Keratinocyte (primary cell): Measurements from ENCODE around the gene MAP3K4. TPM values are rescaled to one million over a fixed set of nuclear protein-coding genes. Genes with fewer than 3 reads are reported as not detected.

Source experiments
- DNase-seq: peaks from one replicate; pipeline ENCODE4 v3.0.0-alpha.2; 2011; ENCODE audit warnings: low read depth, missing footprints, low spot score
- FAIRE-seq: peaks from 2 replicates; lab custom pipeline; 2011; peaks lifted over from hg19 to GRCh38; lab: Jason Lieb, UNC
- H2AFZ ChIP-seq: 2 replicates; pipeline ENCODE4 v1.6.0; 2012; ENCODE audit warnings: low read length, control low read depth, inconsistent platforms; ENCODE audit not compliant: control insufficient read depth
- H3K27ac ChIP-seq: 2 replicates; pipeline ENCODE4 v1.5.1; 2011; ENCODE audit warnings: low read length; ENCODE audit not compliant: control insufficient read depth, insufficient read depth
- H3K27me3 ChIP-seq: 3 replicates; pipeline ENCODE4 v1.6.0; 2011; ENCODE audit warnings: low read length; ENCODE audit not compliant: control insufficient read depth, insufficient read depth; ENCODE audit errors: extremely low read depth
- H3K36me3 ChIP-seq, 2 experiments: 2 replicates in 1 of 2; 3 replicates in 1 of 2; pipeline ENCODE4 v1.5.1; 2011; ENCODE audit warnings: low read length in 2 of 2, mild to moderate bottlenecking in 1 of 2; ENCODE audit not compliant: control insufficient read depth in 2 of 2, insufficient read depth in 2 of 2; ENCODE audit errors: extremely low read depth in 1 of 2
- H3K4me1 ChIP-seq: 3 replicates; pipeline ENCODE4 v1.5.1; 2011; ENCODE audit warnings: low read length; ENCODE audit not compliant: control insufficient read depth, insufficient read depth; ENCODE audit errors: extremely low read depth
- H3K4me2 ChIP-seq: 3 replicates; pipeline ENCODE4 v1.6.0; 2011; ENCODE audit warnings: low read depth, low read length; ENCODE audit not compliant: control insufficient read depth, insufficient read depth; ENCODE audit errors: extremely low read depth
- H3K4me3 ChIP-seq, 3 experiments: fragments of 200-600 bp in 1 of 3; sonication (generic) in 1 of 3; 2 replicates in 2 of 3; 3 replicates in 1 of 3; pipeline ENCODE4 v1.5.1; 2011 to 2016; ENCODE audit warnings: low read length in 3 of 3, mild to moderate bottlenecking in 3 of 3, control low read depth in 2 of 3, inconsistent platforms in 1 of 3, low read depth in 1 of 3, mixed read lengths in 1 of 3, mixed run types in 1 of 3, moderate library complexity in 1 of 3; ENCODE audit not compliant: control insufficient read depth in 2 of 3, insufficient read depth in 2 of 3; ENCODE audit errors: extremely low read depth in 1 of 3
- H3K79me2 ChIP-seq: 2 replicates; pipeline ENCODE4 v1.6.0; 2012; ENCODE audit warnings: low read length; ENCODE audit not compliant: control insufficient read depth, insufficient read depth
- H3K9ac ChIP-seq: 3 replicates; pipeline ENCODE4 v1.6.0; 2011; ENCODE audit warnings: low read length; ENCODE audit not compliant: control insufficient read depth, insufficient read depth; ENCODE audit errors: extremely low read depth
- H3K9me1 ChIP-seq: 3 replicates; pipeline ENCODE4 v1.6.0; 2011; ENCODE audit warnings: low read length; ENCODE audit not compliant: control insufficient read depth, insufficient read depth; ENCODE audit errors: extremely low read depth
- H3K9me3 ChIP-seq: 2 replicates; pipeline ENCODE4 v1.5.1; 2012; ENCODE audit warnings: low read depth, low read length; ENCODE audit not compliant: control insufficient read depth
- H4K20me1 ChIP-seq: 3 replicates; pipeline ENCODE4 v1.6.0; 2011; ENCODE audit warnings: low read length; ENCODE audit not compliant: control insufficient read depth, insufficient read depth; ENCODE audit errors: extremely low read depth
- CTCF ChIP-seq, 3 experiments: IDR thresholded peaks in 1 of 3; conservative IDR thresholded peaks in 1 of 3; optimal IDR thresholded peaks in 1 of 3; 2 replicates in 2 of 3; 3 replicates in 1 of 3; pipeline versions ENCODE3 to v1.5.1; 2011; ENCODE audit warnings: low read length in 3 of 3, mild to moderate bottlenecking in 3 of 3, moderate library complexity in 2 of 3, control low read depth in 1 of 3, inconsistent platforms in 1 of 3; ENCODE audit not compliant: insufficient read depth in 2 of 3; ENCODE audit errors: extremely low read depth in 1 of 3
- EZH2 ChIP-seq: IDR thresholded peaks from one replicate; pipeline ENCODE4 v1.6.1; 2012; ENCODE audit warnings: inconsistent platforms, mild to moderate bottlenecking, low read length, moderate library complexity
- dilution Hi-C: fragments of 300-500 bp; cut with MboI; formaldehyde crosslinking; loops from one replicate; pipeline ENCODE4 v1.7.0; 2020; ENCODE audit warnings: low sequenced_read_pairs; ENCODE audit not compliant: extremely low pct_ligation_motif_present
- polyA plus RNA-seq, 5 experiments: library from polyadenylated mRNA; depleted of rRNA in 3 of 5; stranded (reverse) in 3 of 5; stranded (forward) in 1 of 5; unstranded in 1 of 5; fragments of >200 nt; gene quantifications; 1 replicate in 1 of 5; 2 replicates in 3 of 5; 3 replicates in 1 of 5; pipeline versions ENCODE4 v1.2.1 to v1.2.3, GENCODE V29; 2011 to 2012; ENCODE audit warnings: missing spikeins in 2 of 5, low read depth in 1 of 5, low replicate concordance in 1 of 5

MAP3K4 gene
- polyA plus RNA-seq, 1 donor (not counting 4 experiments of a cell fraction or from before 2014, with no cell fraction given): 12.8 TPM

GRCh38 chr6:161009991-161010390 is 18.4 kb downstream of the MAP3K4 start:
- Histone ChIP-seq H3K9me3 (no peaks in the 10 kb centered on the region), H3K4me1 (peaks cover 5% of the 10 kb centered on the region), H3K4me2 (no peak overlapping the region), H3K9ac (no peak overlapping the region), H3K79me2 (peaks cover 66% of the 10 kb centered on the region), H3K4me3 (no peak overlapping the region), H3K27me3 (no peaks in the 10 kb centered on the region), H4K20me1 (no peaks in the 10 kb centered on the region), H3K9me1 (no peaks in the 10 kb centered on the region), H3K36me3 (no peaks in the 10 kb centered on the region), H2AFZ (no peak overlapping the region), H3K27ac (no peak overlapping the region)
- dilution Hi-C loops: no loop called here
- FAIRE-seq (no peak), DNase-seq (no peak)
- TF ChIP-seq CTCF (optimal IDR thresholded peaks at IDR 0.05 in 1 of 3, IDR thresholded peaks at IDR 0.05 in 1 of 3, conservative IDR thresholded peaks at IDR 0.05 in 1 of 3; ENCODE audit: extremely low read depth in 1 of 3, insufficient read depth in 2 of 3, low read length in 3 of 3) (no peak), EZH2 (no peak)

GRCh38 chr6:161010418-161010817 is 18.8 kb downstream of the MAP3K4 start:
- Histone ChIP-seq H3K36me3 (no peaks in the 10 kb centered on the region), H3K9ac (no peak overlapping the region), H3K9me3 (no peaks in the 10 kb centered on the region), H3K9me1 (no peaks in the 10 kb centered on the region), H3K27ac (no peak overlapping the region), H3K4me1 (peaks cover 5% of the 10 kb centered on the region), H3K4me2 (no peak overlapping the region), H4K20me1 (no peaks in the 10 kb centered on the region), H3K79me2 (peaks cover 68% of the 10 kb centered on the region), H3K4me3 (no peak overlapping the region), H3K27me3 (no peaks in the 10 kb centered on the region), H2AFZ (no peak overlapping the region)
- dilution Hi-C loops: no loop called here
- DNase-seq (no peak), FAIRE-seq (no peak)
- TF ChIP-seq EZH2 (no peak), CTCF (optimal IDR thresholded peaks at IDR 0.05 in 1 of 3, IDR thresholded peaks at IDR 0.05 in 1 of 3, conservative IDR thresholded peaks at IDR 0.05 in 1 of 3; ENCODE audit: extremely low read depth in 1 of 3, insufficient read depth in 2 of 3, low read length in 3 of 3) (no peak)
